A549 (cell line): ENCODE measurements around the gene SPINDOC. TPM values are rescaled to one million over a fixed set of nuclear protein-coding genes. Genes with fewer than 3 reads are reported as not detected.
"Not testable (repeated sequence)": the region's sequence is repeated elsewhere in the genome, so short reads cannot be mapped to it uniquely, and the experiment has no call there.

Experiments
- ATAC-seq, 2 experiments: fragments of 200-7000 bp in 1 of 2; fragments of >200 bp in 1 of 2; cut with Nextera tagmentation in 1 of 2; cut with Tn5 transposase in 1 of 2; 3 replicates each; pipeline versions ENCODE4 v1.8.0 to v1.9.1; 2018 to 2020; ENCODE audit warnings: mild to moderate bottlenecking in 1 of 2, moderate library complexity in 1 of 2
- CTCF ChIA-PET: fragments of 300-600 bp; sonication (Branson Sonifier 250); formaldehyde crosslinking; extraction: SDS; loops from one replicate; lab custom pipeline; 2021; ENCODE audit warnings: antibody characterized with exemption, inconsistent platforms; lab: Yijun Ruan, JAX
- POLR2A ChIA-PET: fragments of 350-600 bp; formaldehyde crosslinking; extraction: SDS; loops from one replicate; lab custom pipeline; 2021; ENCODE audit warnings: antibody characterized with exemption, inconsistent platforms; lab: Yijun Ruan, JAX
- DNase-seq, 2 experiments: peaks; one replicate each; pipeline versions ENCODE4 v3.0.0 to v3.0.0-alpha.2; 2011 to 2016; ENCODE audit warnings: low read depth in 1 of 2, low spot score in 1 of 2
- FAIRE-seq: peaks from 2 replicates; lab custom pipeline; 2011; peaks lifted over from hg19 to GRCh38; lab: Jason Lieb, UNC
- H3K27ac ChIP-seq, 2 experiments: fragments of >200 bp; sonication (Bioruptor Twin); formaldehyde crosslinking; 3 replicates each; pipeline ENCODE4 v1.5.1; 2016 to 2017
- H3K4me1 ChIP-seq: fragments of >200 bp; sonication (Bioruptor Twin); formaldehyde crosslinking; 3 replicates; pipeline ENCODE4 v1.6.1; 2016
- H3K4me2 ChIP-seq: fragments of >200 bp; sonication (Bioruptor Twin); formaldehyde crosslinking; 3 replicates; pipeline ENCODE4 v1.6.1; 2016
- H3K4me3 ChIP-seq: fragments of >200 bp; sonication (Bioruptor Twin); formaldehyde crosslinking; 3 replicates; pipeline ENCODE4 v1.5.1; 2016
- H3K9me3 ChIP-seq: fragments of >200 bp; sonication (Bioruptor Twin); formaldehyde crosslinking; 3 replicates; pipeline ENCODE4 v1.6.1; 2016
- CEBPB ChIP-seq, 2 experiments: fragments of >200 bp in 1 of 2; sonication (Bioruptor Twin) in 1 of 2; formaldehyde crosslinking in 1 of 2; IDR thresholded peaks; 2 replicates each; pipeline ENCODE4 v1.6.1; 2012 to 2016
- CHD2 ChIP-seq: fragments of 150-350 bp; IDR thresholded peaks from 2 replicates; pipeline ENCODE4 v1.6.1; 2014; ENCODE audit warnings: low read length; ENCODE audit not compliant: partially characterized antibody
- FOSL2 ChIP-seq, 2 experiments: fragments of 450-650 bp in 1 of 2; fragments of >200 bp in 1 of 2; sonication (Bioruptor Twin) in 1 of 2; formaldehyde crosslinking; IDR thresholded peaks; 2 replicates each; pipeline versions ENCODE4 v1.5.0 to v1.6.1; 2016 to 2020; ENCODE audit warnings: mild to moderate bottlenecking in 1 of 2, moderate library complexity in 1 of 2
- HMGXB4 ChIP-seq: fragments of 250-450 bp; sonication (Bioruptor Pico); IDR thresholded peaks from 2 replicates; pipeline ENCODE4 v1.5.0; 2021; ENCODE audit warnings: mild to moderate bottlenecking, moderate library complexity, borderline replicate concordance
- PHF8 ChIP-seq: fragments of 200-600 bp; sonication (generic); IDR thresholded peaks from 2 replicates; pipeline ENCODE4 v1.6.1; 2016; ENCODE audit warnings: low read depth, mild to moderate bottlenecking, antibody characterized with exemption, moderate library complexity, borderline replicate concordance
- POLR2AphosphoS2 ChIP-seq: conservative IDR thresholded peaks from 2 replicates; pipeline ENCODE4 v1.6.1; 2012; ENCODE audit warnings: low read length, improper control_type of control experiment, inconsistent platforms
- RAD21 ChIP-seq, 2 experiments: fragments of >200 bp in 1 of 2; sonication (Bioruptor Twin) in 1 of 2; formaldehyde crosslinking in 1 of 2; IDR thresholded peaks in 1 of 2; conservative IDR thresholded peaks in 1 of 2; 2 replicates in 1 of 2; 3 replicates in 1 of 2; pipeline ENCODE4 v1.6.1; 2012 to 2018; ENCODE audit warnings: inconsistent platforms in 1 of 2
- RARB ChIP-seq: fragments of 250-450 bp; sonication (Bioruptor Pico); IDR thresholded peaks from 2 replicates; pipeline ENCODE4 v1.8.0; 2021; ENCODE audit warnings: mild to moderate bottlenecking, moderate library complexity
- WGBS: methylation state at CpG from one replicate; pipeline ENCODE4 v1.1.6; 2017; ENCODE audit errors: missing lambda C conversion rate; 5-methylcytosine and 5-hydroxymethylcytosine counted together
- polyA plus RNA-seq, 4 experiments: library from polyadenylated mRNA; depleted of rRNA in 3 of 4; stranded (reverse); fragments of >200 nt; fragmentation: RNase III in 1 of 4; extraction: RNeasy Plus Mini Kit Qiagen cat#74134 plus additional on column Dnase treatment in 1 of 4; gene quantifications; 2 replicates in 3 of 4; 3 replicates in 1 of 4; pipeline ENCODE4 v1.2.3, GENCODE V29; 2011 to 2017

Gene SPINDOC
- polyA plus RNA-seq, 2 of the 4 experiments (the other 2 are of a cell fraction), result 17.6 to 34.8 TPM

DNA sequence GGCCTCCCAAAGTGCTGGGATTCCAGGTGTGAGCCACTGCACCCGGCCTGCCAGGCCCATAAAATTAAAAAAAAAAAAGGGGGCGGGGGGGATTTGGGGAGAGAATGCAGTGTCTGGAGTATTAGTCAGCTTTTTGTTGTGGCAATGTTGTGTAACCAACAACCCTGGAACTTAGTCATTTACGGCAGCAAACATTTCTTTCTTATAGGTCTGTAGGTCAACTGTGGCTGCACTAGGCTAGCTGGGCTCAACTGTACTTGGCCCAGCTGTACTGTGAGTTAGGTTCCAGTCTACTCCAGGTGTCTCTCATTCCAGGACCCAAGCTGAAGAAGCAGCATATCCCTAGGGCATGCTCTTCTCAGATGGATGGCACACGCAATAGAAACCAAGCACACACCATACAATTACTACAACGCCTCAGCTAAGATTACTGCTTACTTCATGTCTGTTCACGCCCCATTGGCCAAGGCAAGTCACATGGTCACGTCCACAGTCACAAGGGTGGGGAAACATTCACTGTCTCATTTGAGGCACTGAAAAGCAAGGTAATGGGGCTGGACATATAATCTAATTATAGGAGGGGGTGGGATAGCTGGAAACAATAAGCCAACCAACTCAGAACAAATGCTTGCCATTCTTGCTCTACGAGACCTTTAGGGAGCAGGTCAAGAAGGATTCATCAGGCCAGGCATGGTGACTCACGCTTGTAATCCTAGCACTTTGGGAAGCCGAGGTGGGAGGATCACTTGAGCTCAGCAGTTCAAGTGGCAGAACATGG is 10.4 kb upstream of the SPINDOC start (continued):
- TF ChIP-seq FOSL2 (IDR thresholded peaks at IDR 0.05) (no peak), FOSL2 (CRISPR knock-in tag; IDR thresholded peaks at IDR 0.05) (peak; percentile 70), RAD21 (conservative IDR thresholded peaks at IDR 0.05 in 1 of 2, IDR thresholded peaks at IDR 0.05 in 1 of 2) (no peak), CEBPB (IDR thresholded peaks at IDR 0.05) (peak in 1 of 2 experiments; percentile 28; a peak in 1 of 4 replicates)

- ChIA-PET CTCF (interaction anchor here (1.0 to 1.8 kb wide), 3 partner anchors 35 to 141 kb away, joined by 3 to 9 read pairs (median 3); no protein-coding TSS in a partner anchor), POLR2A (no interaction called here)
- H3K9me3 ChIP-seq, result no peaks in the 10 kb centered on the region
- TF ChIP-seq POLR2AphosphoS2 (no peak), CHD2 (no peak)
- H3K4me3 ChIP-seq, result no peak overlapping the region
- FAIRE-seq (no peak), ATAC-seq (no peak), DNase-seq (no peak)
- no peak overlapping the region for H3K4me2 ChIP-seq
- no peak overlapping the region for H3K27ac ChIP-seq
- 66% methylated on average over 6 of the region's 6 CpGs for WGBS
- peaks cover 16% of the 10 kb centered on the region for H3K4me1 ChIP-seq
Observed at GRCh38 chr11:63804259-63804658, 9.0 kb upstream of the SPINDOC start.

DNA sequence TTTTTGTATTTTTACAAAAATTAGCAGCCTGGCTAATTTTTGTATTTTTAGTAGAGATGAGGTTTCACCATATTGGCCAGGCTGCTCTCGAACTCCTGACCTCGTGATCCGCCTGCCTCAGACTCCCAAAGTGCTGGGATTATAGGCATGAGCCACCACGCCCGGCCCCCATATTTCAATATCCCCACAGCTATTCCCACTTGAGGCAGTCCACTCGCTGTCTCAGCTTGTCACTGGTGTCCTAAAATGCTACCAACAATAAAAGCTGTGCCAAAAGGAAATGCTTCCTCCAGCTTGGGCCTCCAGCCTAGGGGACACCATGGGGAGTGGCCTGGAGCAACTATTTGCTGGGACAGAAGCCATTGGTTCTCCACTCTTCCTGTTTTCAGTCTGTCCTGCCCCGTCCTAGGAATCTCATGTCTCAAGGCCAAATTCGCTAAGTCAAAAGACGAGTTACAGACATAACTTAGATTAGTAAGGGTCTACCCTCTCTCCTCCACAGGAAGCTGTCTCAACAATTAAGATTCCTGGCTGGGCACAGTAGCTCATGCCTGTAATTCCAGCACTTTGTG is 7.3 kb upstream of the SPINDOC start:
- no peaks in the 10 kb centered on the region for H3K9me3 ChIP-seq
- ChIA-PET POLR2A (no interaction called here), CTCF (interaction anchor here (0.6 to 1.5 kb wide), 2 partner anchors 31 to 37 kb away, joined by 3 to 6 read pairs; partner anchors contain the start of gene ZFTA)
- ATAC-seq (no peak), FAIRE-seq (no peak), DNase-seq (no peak)
- no peak overlapping the region for H3K4me3 ChIP-seq
- no peak overlapping the region for H3K27ac ChIP-seq
- TF ChIP-seq HMGXB4 (CRISPR knock-in tag) (no peak), PHF8 (no peak), RARB (CRISPR knock-in tag) (no peak)
- WGBS, result 86% methylated on average over 9 of the region's 9 CpGs
- peaks cover 16% of the 10 kb centered on the region for H3K4me1 ChIP-seq
- no peak overlapping the region for H3K4me2 ChIP-seq

- H3K4me3 ChIP-seq, H3K4me2 ChIP-seq, H3K27ac ChIP-seq, H3K9me3 ChIP-seq, ATAC-seq, DNase-seq, FAIRE-seq, POLR2A ChIA-PET: not testable (repeated sequence)
- 92% methylated on average over 11 of the region's 11 CpGs for WGBS
- CTCF ChIA-PET, result interaction anchor here (0.7 to 7.0 kb wide), 4 partner anchors 27 to 332 kb away, joined by 3 to 32 read pairs (median 4); partner anchors contain the start of gene ZFTA
- peaks cover 17% of the 10 kb centered on the region for H3K4me1 ChIP-seq
Observed at GRCh38 chr11:63810383-63810782, 2.9 kb upstream of the SPINDOC start.

DNA sequence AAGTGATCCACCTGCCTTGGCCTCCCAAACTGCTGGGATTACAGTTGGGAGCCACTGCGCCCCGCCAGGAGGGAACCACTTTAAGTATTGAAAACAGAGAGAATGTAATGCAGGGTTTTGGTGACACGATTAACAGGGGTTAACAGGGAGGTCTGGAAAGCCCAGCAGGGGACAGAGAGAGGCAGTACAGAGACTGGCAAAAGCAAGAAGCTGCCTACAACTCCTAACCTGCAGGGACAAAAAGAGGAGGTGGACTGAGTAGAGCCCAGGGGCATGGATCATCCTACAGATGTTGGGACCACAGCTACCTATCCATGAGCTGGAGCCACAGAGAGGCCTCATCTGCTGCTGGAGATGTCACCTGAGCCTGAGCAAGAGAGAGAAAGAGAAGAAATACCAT is 1.7 kb upstream of the SPINDOC start:
- 96% methylated on average over 3 of the region's 3 CpGs for WGBS
- TF ChIP-seq FOSL2 (IDR thresholded peaks at IDR 0.05), result no peak
- no peak for TF ChIP-seq FOSL2 (CRISPR knock-in tag; IDR thresholded peaks at IDR 0.05)
- H3K4me3 ChIP-seq, result no peak overlapping the region

More for the DNA sequence above, 1.7 kb upstream of the SPINDOC start:
- POLR2A ChIA-PET, result interaction anchor here (1.2 kb wide), 1 partner anchor 9 kb away, joined by 3 read pairs; no protein-coding TSS in a partner anchor
- FAIRE-seq, result no peak
- DNase-seq, result no peak
- H3K27ac ChIP-seq, result no peak overlapping the region
- H3K9me3 ChIP-seq, result no peaks in the 10 kb centered on the region
- no peak for ATAC-seq
- peaks cover 17% of the 10 kb centered on the region for H3K4me1 ChIP-seq
- CTCF ChIA-PET, result interaction anchor here (1.5 to 7.0 kb wide), 3 partner anchors 26 to 332 kb away, joined by 4 to 32 read pairs (median 5); partner anchors contain the start of gene ZFTA
- no peak overlapping the region for H3K4me2 ChIP-seq
